HEK293 (cell line): ENCODE results near the gene TIMD4.

Source experiments
- CTCF ChIA-PET: fragments of 350-600 bp; formaldehyde crosslinking; extraction: SDS; loops from one replicate; lab custom pipeline; 2021; ENCODE audit warnings: antibody characterized with exemption; lab: Yijun Ruan, JAX
- POLR2A ChIA-PET: fragments of 300-600 bp; formaldehyde crosslinking; extraction: SDS; loops from one replicate; lab custom pipeline; 2020; ENCODE audit warnings: antibody characterized with exemption, inconsistent platforms; lab: Yijun Ruan, JAX
- H3K27ac ChIP-seq: fragments of 200-500 bp; sonication (Bioruptor generic); 2 replicates; pipeline ENCODE4 v1.5.1; 2014; ENCODE audit warnings: low read depth, low read length, control low read depth, inconsistent platforms; ENCODE audit errors: extremely low read depth
- H3K36me3 ChIP-seq, 2 experiments: fragments of 200-500 bp in 1 of 2; sonication (Bioruptor generic) in 1 of 2; 1 replicate in 1 of 2; 2 replicates in 1 of 2; pipeline ENCODE4 v1.5.1; 2014 to 2017; ENCODE audit warnings: inconsistent platforms in 2 of 2, low read length in 2 of 2; ENCODE audit not compliant: control insufficient read depth in 2 of 2, insufficient read depth in 1 of 2
- H3K4me1 ChIP-seq: fragments of 200-500 bp; sonication (Bioruptor generic); 2 replicates; pipeline ENCODE4 v1.5.1; 2014; ENCODE audit warnings: mild to moderate bottlenecking, low read length, inconsistent platforms; ENCODE audit not compliant: control insufficient read depth, insufficient read depth
- H3K4me3 ChIP-seq: 2 replicates; pipeline ENCODE4 v1.5.1; 2011; ENCODE audit warnings: low read depth, mild to moderate bottlenecking, control low read depth, low read length, moderate library complexity
- H3K9me3 ChIP-seq: fragments of 200-500 bp; sonication (Bioruptor generic); 2 replicates; pipeline ENCODE4 v1.5.1; 2014; ENCODE audit warnings: low read depth, low read length, inconsistent platforms; ENCODE audit not compliant: control insufficient read depth, insufficient read depth
- EGR2 ChIP-seq: fragments of 450-650 bp; formaldehyde crosslinking; IDR thresholded peaks from 2 replicates; pipeline ENCODE4 v1.5.1; 2016; ENCODE audit warnings: low read depth, missing biosample characterization, missing genetic modification characterization
- HOXD13 ChIP-seq: sonication (generic); formaldehyde crosslinking; IDR thresholded peaks from 2 replicates; pipeline ENCODE4 v1.8.0; 2022; ENCODE audit warnings: missing genetic modification reagents, borderline replicate concordance
- IKZF3 ChIP-seq: fragments of 450-650 bp; IDR thresholded peaks from 2 replicates; pipeline ENCODE4 v1.5.0; 2018; ENCODE audit warnings: missing biosample characterization, mild to moderate bottlenecking, missing genetic modification characterization, moderate library complexity
- KLF16 ChIP-seq: fragments of 450-650 bp; formaldehyde crosslinking; IDR thresholded peaks from 2 replicates; pipeline ENCODE4 v1.5.1; 2017; ENCODE audit warnings: missing biosample characterization, missing genetic modification characterization
- MZF1 ChIP-seq: fragments of 450-650 bp; formaldehyde crosslinking; IDR thresholded peaks from 2 replicates; pipeline ENCODE4 v1.5.1; 2017; ENCODE audit warnings: missing biosample characterization, missing genetic modification characterization, borderline replicate concordance
- SCRT1 ChIP-seq: fragments of 450-650 bp; formaldehyde crosslinking; IDR thresholded peaks from 2 replicates; pipeline ENCODE4 v1.5.1; 2016; ENCODE audit warnings: missing biosample characterization, missing genetic modification characterization, borderline replicate concordance
- ZFP3 ChIP-seq: fragments of 450-650 bp; formaldehyde crosslinking; IDR thresholded peaks from 2 replicates; pipeline ENCODE4 v1.5.1; 2016; ENCODE audit warnings: low read depth, missing biosample characterization, missing genetic modification characterization
- ZIC2 ChIP-seq: fragments of 450-650 bp; formaldehyde crosslinking; IDR thresholded peaks from 2 replicates; pipeline ENCODE4 v1.5.1; 2016; ENCODE audit warnings: missing biosample characterization, missing genetic modification characterization
- ZNF132 ChIP-seq: fragments of 450-650 bp; formaldehyde crosslinking; IDR thresholded peaks from 2 replicates; pipeline ENCODE4 v1.5.1; 2017; ENCODE audit warnings: missing biosample characterization, missing genetic modification characterization, borderline replicate concordance
- ZNF16 ChIP-seq: fragments of 450-650 bp; formaldehyde crosslinking; IDR thresholded peaks from 2 replicates; pipeline ENCODE4 v1.5.1; 2016; ENCODE audit warnings: low read depth, missing biosample characterization, missing genetic modification characterization
- ZNF350 ChIP-seq: fragments of 450-650 bp; formaldehyde crosslinking; IDR thresholded peaks from 2 replicates; pipeline ENCODE4 v1.5.0; 2017; ENCODE audit warnings: missing biosample characterization, mild to moderate bottlenecking, missing genetic modification characterization
- ZNF776 ChIP-seq: fragments of 450-650 bp; formaldehyde crosslinking; IDR thresholded peaks from 2 replicates; pipeline ENCODE4 v1.5.0; 2017; ENCODE audit warnings: missing biosample characterization, missing genetic modification characterization, borderline replicate concordance
- ZNF785 ChIP-seq: fragments of 450-650 bp; formaldehyde crosslinking; IDR thresholded peaks from 2 replicates; pipeline ENCODE4 v1.5.1; 2016; ENCODE audit warnings: missing biosample characterization, missing genetic modification characterization
- ZSCAN16 ChIP-seq: fragments of 450-650 bp; formaldehyde crosslinking; IDR thresholded peaks from 2 replicates; pipeline ENCODE4 v1.5.1; 2016; ENCODE audit warnings: missing biosample characterization, missing genetic modification characterization
- TF ChIP-seq, protein P1 (sequence below): fragments of 450-650 bp; formaldehyde crosslinking; conservative IDR thresholded peaks from 2 replicates; pipeline ENCODE4 v1.5.1; 2016; ENCODE audit warnings: low read depth, missing biosample characterization, missing genetic modification characterization
- TF ChIP-seq, protein P2 (sequence below): fragments of 450-650 bp; formaldehyde crosslinking; IDR thresholded peaks from 2 replicates; pipeline ENCODE4 v1.5.1; 2016; ENCODE audit warnings: missing biosample characterization, missing genetic modification characterization
- TF ChIP-seq, protein P3 (sequence below): fragments of 450-650 bp; IDR thresholded peaks from 2 replicates; pipeline ENCODE4 v1.5.1; 2018; ENCODE audit warnings: missing biosample characterization, mild to moderate bottlenecking, missing genetic modification characterization
- TF ChIP-seq, protein P4 (sequence below): fragments of 450-650 bp; formaldehyde crosslinking; IDR thresholded peaks from 2 replicates; pipeline ENCODE4 v1.5.1; 2016; ENCODE audit warnings: missing biosample characterization, missing genetic modification characterization, low read depth
- TF ChIP-seq, protein P5 (sequence below): sonication (generic); formaldehyde crosslinking; IDR thresholded peaks from 2 replicates; pipeline ENCODE4 v1.8.1; 2022; ENCODE audit warnings: mild to moderate bottlenecking, moderate library complexity, missing genetic modification reagents
- TF ChIP-seq, protein P6 (sequence below): fragments of 450-650 bp; formaldehyde crosslinking; IDR thresholded peaks from 2 replicates; pipeline ENCODE4 v1.5.1; 2016; ENCODE audit warnings: missing biosample characterization, missing genetic modification characterization
- TF ChIP-seq, protein P7 (sequence below): fragments of 450-650 bp; formaldehyde crosslinking; IDR thresholded peaks from 2 replicates; pipeline ENCODE4 v1.5.1; 2016; ENCODE audit warnings: missing biosample characterization, missing genetic modification characterization, borderline replicate concordance

The TIMD4 gene

DNA sequence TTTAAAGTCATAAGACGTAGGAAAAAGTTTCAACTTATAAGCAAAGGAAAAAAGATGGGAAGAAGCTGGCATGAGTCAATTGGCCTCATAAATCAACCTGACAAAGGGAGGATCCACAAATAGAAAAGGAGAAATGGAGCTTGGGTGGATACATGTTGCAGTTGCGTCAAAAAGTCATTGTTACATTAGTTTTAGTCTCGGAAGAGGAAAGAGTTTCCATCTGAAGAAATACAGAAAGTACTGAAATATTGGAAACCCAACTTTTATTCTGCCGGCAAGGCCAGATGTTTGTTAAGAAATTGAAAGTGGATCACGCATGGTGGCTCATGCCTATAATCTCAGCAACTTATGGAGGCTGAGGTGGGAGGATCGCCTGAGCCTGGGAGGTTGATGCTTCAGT, 11.3 kb upstream of the TIMD4 start (continued):
- TF ChIP-seq, protein P1, sequence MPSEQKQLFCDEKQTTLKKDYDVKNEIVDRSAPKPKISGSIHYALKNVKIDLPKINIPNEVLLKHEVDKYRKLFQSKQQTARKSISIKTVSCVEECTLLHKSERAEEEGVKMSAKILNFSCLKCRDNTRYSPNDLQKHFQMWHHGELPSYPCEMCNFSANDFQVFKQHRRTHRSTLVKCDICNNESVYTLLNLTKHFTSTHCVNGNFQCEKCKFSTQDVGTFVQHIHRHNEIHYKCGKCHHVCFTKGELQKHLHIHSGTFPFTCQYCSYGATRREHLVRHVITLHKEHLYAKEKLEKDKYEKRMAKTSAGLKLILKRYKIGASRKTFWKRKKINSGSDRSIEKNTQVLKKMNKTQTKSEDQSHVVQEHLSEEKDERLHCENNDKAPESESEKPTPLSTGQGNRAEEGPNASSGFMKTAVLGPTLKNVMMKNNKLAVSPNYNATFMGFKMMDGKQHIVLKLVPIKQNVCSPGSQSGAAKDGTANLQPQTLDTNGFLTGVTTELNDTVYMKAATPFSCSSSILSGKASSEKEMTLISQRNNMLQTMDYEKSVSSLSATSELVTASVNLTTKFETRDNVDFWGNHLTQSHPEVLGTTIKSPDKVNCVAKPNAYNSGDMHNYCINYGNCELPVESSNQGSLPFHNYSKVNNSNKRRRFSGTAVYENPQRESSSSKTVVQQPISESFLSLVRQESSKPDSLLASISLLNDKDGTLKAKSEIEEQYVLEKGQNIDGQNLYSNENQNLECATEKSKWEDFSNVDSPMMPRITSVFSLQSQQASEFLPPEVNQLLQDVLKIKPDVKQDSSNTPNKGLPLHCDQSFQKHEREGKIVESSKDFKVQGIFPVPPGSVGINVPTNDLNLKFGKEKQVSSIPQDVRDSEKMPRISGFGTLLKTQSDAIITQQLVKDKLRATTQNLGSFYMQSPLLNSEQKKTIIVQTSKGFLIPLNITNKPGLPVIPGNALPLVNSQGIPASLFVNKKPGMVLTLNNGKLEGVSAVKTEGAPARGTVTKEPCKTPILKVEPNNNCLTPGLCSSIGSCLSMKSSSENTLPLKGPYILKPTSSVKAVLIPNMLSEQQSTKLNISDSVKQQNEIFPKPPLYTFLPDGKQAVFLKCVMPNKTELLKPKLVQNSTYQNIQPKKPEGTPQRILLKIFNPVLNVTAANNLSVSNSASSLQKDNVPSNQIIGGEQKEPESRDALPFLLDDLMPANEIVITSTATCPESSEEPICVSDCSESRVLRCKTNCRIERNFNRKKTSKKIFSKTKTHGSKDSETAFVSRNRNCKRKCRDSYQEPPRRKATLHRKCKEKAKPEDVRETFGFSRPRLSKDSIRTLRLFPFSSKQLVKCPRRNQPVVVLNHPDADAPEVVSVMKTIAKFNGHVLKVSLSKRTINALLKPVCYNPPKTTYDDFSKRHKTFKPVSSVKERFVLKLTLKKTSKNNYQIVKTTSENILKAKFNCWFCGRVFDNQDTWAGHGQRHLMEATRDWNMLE (tag by site-specific recombination) = no peak
- TF ChIP-seq, protein P2, sequence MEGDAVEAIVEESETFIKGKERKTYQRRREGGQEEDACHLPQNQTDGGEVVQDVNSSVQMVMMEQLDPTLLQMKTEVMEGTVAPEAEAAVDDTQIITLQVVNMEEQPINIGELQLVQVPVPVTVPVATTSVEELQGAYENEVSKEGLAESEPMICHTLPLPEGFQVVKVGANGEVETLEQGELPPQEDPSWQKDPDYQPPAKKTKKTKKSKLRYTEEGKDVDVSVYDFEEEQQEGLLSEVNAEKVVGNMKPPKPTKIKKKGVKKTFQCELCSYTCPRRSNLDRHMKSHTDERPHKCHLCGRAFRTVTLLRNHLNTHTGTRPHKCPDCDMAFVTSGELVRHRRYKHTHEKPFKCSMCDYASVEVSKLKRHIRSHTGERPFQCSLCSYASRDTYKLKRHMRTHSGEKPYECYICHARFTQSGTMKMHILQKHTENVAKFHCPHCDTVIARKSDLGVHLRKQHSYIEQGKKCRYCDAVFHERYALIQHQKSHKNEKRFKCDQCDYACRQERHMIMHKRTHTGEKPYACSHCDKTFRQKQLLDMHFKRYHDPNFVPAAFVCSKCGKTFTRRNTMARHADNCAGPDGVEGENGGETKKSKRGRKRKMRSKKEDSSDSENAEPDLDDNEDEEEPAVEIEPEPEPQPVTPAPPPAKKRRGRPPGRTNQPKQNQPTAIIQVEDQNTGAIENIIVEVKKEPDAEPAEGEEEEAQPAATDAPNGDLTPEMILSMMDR (tag by site-specific recombination) = no peak
- no peak for TF ChIP-seq IKZF3
- TF ChIP-seq ZFP3 (tag by site-specific recombination) = no peak
- no peak for TF ChIP-seq ZNF785 (tag by site-specific recombination)
- TF ChIP-seq ZNF16 (tag by site-specific recombination) = no peak
- no peak for TF ChIP-seq MZF1 (tag by site-specific recombination)
- TF ChIP-seq, protein P3, sequence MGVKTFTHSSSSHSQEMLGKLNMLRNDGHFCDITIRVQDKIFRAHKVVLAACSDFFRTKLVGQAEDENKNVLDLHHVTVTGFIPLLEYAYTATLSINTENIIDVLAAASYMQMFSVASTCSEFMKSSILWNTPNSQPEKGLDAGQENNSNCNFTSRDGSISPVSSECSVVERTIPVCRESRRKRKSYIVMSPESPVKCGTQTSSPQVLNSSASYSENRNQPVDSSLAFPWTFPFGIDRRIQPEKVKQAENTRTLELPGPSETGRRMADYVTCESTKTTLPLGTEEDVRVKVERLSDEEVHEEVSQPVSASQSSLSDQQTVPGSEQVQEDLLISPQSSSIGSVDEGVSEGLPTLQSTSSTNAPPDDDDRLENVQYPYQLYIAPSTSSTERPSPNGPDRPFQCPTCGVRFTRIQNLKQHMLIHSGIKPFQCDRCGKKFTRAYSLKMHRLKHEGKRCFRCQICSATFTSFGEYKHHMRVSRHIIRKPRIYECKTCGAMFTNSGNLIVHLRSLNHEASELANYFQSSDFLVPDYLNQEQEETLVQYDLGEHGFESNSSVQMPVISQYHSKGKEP (tag by site-specific recombination) = no peak

DNA sequence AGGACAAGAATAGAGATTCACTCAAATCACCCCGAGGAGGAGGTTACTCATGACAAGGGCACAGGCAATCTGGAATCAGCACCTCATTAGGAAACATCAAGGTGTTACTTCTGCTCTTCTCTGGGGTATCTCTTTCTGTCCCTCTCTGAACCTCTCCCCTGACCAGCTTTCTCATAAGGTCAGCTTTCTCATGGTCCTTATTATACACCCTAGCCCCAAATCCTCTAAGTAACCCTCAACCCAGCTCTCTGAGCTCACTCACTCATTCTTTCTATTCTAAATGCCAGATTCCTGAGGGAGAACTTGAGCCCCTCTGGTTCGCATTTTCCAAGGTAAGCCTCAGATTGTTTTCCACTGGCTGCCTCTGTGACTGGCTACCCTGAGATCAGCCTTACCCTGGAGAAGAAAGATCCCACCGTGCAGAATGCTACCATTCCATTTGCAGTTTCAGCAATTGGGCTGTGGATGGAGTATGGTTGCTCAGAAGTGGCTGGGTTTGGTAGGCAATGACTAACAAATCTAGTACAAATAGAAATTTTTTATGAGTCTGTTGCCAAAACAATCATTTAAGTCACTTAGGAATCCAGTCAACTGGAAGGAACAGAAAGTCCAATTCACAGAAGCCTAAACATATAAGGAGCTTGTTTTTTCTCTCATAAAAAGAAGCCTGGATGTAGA, 9.0 kb upstream of the TIMD4 start:
- H3K9me3 ChIP-seq = no peaks in the 10 kb centered on the region
- no peak overlapping the region for H3K4me3 ChIP-seq
- no peaks in the 10 kb centered on the region for H3K36me3 ChIP-seq
- POLR2A ChIA-PET = no interaction called here
- CTCF ChIA-PET = interaction anchor here (0.6 kb wide), 1 partner anchor 165 kb away, joined by 4 read pairs; no protein-coding TSS in a partner anchor
- no peaks in the 10 kb centered on the region for H3K4me1 ChIP-seq
- H3K27ac ChIP-seq = no peak overlapping the region
- TF ChIP-seq, protein P4, sequence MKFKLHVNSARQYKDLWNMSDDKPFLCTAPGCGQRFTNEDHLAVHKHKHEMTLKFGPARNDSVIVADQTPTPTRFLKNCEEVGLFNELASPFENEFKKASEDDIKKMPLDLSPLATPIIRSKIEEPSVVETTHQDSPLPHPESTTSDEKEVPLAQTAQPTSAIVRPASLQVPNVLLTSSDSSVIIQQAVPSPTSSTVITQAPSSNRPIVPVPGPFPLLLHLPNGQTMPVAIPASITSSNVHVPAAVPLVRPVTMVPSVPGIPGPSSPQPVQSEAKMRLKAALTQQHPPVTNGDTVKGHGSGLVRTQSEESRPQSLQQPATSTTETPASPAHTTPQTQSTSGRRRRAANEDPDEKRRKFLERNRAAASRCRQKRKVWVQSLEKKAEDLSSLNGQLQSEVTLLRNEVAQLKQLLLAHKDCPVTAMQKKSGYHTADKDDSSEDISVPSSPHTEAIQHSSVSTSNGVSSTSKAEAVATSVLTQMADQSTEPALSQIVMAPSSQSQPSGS (tag by site-specific recombination) = no peak
- no peak for TF ChIP-seq ZSCAN16
- no peak for TF ChIP-seq ZIC2 (tag by site-specific recombination)
- TF ChIP-seq, protein P5, sequence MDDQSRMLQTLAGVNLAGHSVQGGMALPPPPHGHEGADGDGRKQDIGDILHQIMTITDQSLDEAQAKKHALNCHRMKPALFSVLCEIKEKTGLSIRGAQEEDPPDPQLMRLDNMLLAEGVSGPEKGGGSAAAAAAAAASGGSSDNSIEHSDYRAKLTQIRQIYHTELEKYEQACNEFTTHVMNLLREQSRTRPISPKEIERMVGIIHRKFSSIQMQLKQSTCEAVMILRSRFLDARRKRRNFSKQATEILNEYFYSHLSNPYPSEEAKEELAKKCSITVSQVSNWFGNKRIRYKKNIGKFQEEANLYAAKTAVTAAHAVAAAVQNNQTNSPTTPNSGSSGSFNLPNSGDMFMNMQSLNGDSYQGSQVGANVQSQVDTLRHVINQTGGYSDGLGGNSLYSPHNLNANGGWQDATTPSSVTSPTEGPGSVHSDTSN (CRISPR knock-in tag) = no peak
- TF ChIP-seq, protein P6, sequence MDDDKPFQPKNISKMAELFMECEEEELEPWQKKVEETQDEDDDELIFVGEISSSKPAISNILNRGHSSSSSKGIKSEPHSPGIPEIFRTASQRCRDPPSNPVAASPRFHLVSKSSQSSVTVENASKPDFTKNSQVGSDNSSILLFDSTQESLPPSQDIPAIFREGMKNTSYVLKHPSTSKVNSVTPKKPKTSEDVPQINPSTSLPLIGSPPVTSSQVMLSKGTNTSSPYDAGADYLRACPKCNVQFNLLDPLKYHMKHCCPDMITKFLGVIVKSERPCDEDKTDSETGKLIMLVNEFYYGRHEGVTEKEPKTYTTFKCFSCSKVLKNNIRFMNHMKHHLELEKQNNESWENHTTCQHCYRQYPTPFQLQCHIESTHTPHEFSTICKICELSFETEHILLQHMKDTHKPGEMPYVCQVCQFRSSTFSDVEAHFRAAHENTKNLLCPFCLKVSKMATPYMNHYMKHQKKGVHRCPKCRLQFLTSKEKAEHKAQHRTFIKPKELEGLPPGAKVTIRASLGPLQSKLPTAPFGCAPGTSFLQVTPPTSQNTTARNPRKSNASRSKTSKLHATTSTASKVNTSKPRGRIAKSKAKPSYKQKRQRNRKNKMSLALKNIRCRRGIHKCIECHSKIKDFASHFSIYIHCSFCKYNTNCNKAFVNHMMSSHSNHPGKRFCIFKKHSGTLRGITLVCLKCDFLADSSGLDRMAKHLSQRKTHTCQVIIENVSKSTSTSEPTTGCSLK (tag by site-specific recombination) = no peak
- TF ChIP-seq EGR2 (tag by site-specific recombination) = no peak
- TF ChIP-seq, protein P7, sequence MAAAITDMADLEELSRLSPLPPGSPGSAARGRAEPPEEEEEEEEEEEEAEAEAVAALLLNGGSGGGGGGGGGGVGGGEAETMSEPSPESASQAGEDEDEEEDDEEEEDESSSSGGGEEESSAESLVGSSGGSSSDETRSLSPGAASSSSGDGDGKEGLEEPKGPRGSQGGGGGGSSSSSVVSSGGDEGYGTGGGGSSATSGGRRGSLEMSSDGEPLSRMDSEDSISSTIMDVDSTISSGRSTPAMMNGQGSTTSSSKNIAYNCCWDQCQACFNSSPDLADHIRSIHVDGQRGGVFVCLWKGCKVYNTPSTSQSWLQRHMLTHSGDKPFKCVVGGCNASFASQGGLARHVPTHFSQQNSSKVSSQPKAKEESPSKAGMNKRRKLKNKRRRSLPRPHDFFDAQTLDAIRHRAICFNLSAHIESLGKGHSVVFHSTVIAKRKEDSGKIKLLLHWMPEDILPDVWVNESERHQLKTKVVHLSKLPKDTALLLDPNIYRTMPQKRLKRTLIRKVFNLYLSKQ (tag by site-specific recombination) = no peak
- no peak for TF ChIP-seq ZNF132 (tag by site-specific recombination)
- TF ChIP-seq ZNF776 (tag by site-specific recombination) = no peak
- TF ChIP-seq SCRT1 = no peak
- no peak for TF ChIP-seq KLF16 (tag by site-specific recombination)
- TF ChIP-seq ZNF350 = no peak
- TF ChIP-seq HOXD13 = no peak
